ENCODE results near the gene SEPTIN12. TPM values are rescaled to one million over a fixed set of nuclear protein-coding genes. Genes with fewer than 3 reads are reported as not detected.

SEPTIN12 gene
- total RNA-seq, 1 experiment from 2014 or later = not detected

- ChIA-PET POLR2A (ENCODE audit: unreplicated experiment) (interaction anchor here (0.6 to 0.7 kb wide), 2 partner anchors 23 to 289 kb away, joined by 3 to 11 read pairs; no protein-coding TSS in a partner anchor), CTCF (no interaction called here)
- peak; percentile 67 to 85 for DNase-seq
- Histone ChIP-seq H4K20me1 (ENCODE audit: insufficient read depth) (no peaks in the 10 kb centered on the region), H2AFZ (peak within 1 kb of the TSS; percentile 82), H3K79me2 (ENCODE audit: low read depth) (peaks cover 25% of the 10 kb centered on the region), H3K36me3 (ENCODE audit: low read depth) (no peaks in the 10 kb centered on the region; the same call in 1 of the 2 replicates), H3K4me3 (peak within 1 kb of the TSS; percentile 91), H3K27me3 (ENCODE audit: insufficient read depth, low read depth) (no peaks in the 10 kb centered on the region), H3K4me2 (peak within 1 kb of the TSS; percentile 96), H3F3A (ENCODE audit: insufficient read depth, low read depth) (peaks cover 22% of the 10 kb centered on the region; the same call in 1 of the 2 replicates), H3K9me2 (ENCODE audit: insufficient read depth) (no peaks in the 10 kb centered on the region), H3K4me1 (replicated peaks; ENCODE audit: insufficient read depth) (peaks cover 24% of the 10 kb centered on the region), H3K9me3 (ENCODE audit: insufficient read depth, low read depth) (no peaks in the 10 kb centered on the region), H3K27ac (peak within 1 kb of the TSS; percentile 56)
- no TSS peak for BruUV-seq (replicated peaks)
- intact Hi-C loops (cut with micrococcal nuclease; ENCODE audit: unreplicated experiment) = loop anchor here (1.0 kb wide), 1 partner anchor 27 kb away; no protein-coding TSS in a partner anchor
- TF ChIP-seq CTCF (conservative IDR thresholded peaks at IDR 0.05) (no peak), EZH2 (IDR thresholded peaks at IDR 0.05; ENCODE audit: low read depth) (no peak)
Observed at GRCh38 chr16:4795181-4795827, 7.2 kb upstream of the SEPTIN12 start, which contains the start of gene SMIM22. TSS of gene SMIM22 (plus strand) at chr16:4795369. CDS start at chr16:4795735, 366 bp downstream.

GRCh38 chr16:4792951-4793513 lies 4.9 kb upstream of the SEPTIN12 start:
- Histone ChIP-seq H3K27ac (no peak overlapping the region), H3K4me2 (no peak overlapping the region), H2AFZ (no peak overlapping the region), H3K36me3 (ENCODE audit: low read depth) (no peaks in the 10 kb centered on the region), H3K27me3 (ENCODE audit: insufficient read depth, low read depth) (no peaks in the 10 kb centered on the region), H3K4me3 (no peak overlapping the region), H3K9me3 (ENCODE audit: insufficient read depth, low read depth) (no peaks in the 10 kb centered on the region), H3K79me2 (ENCODE audit: low read depth) (peaks cover 25% of the 10 kb centered on the region), H4K20me1 (ENCODE audit: insufficient read depth) (no peaks in the 10 kb centered on the region), H3K9me2 (ENCODE audit: insufficient read depth) (no peaks in the 10 kb centered on the region), H3K4me1 (replicated peaks; ENCODE audit: insufficient read depth) (peaks cover 41% of the 10 kb centered on the region), H3F3A (ENCODE audit: insufficient read depth, low read depth) (peaks cover 24% of the 10 kb centered on the region; the same call in 1 of the 2 replicates)
- POLR2A ChIA-PET (ENCODE audit: unreplicated experiment) = interaction anchor here (0.7 kb wide), 1 partner anchor 304 kb away, joined by 13 read pairs; no protein-coding TSS in a partner anchor
- no peak for DNase-seq
- intact Hi-C loops (cut with micrococcal nuclease; ENCODE audit: unreplicated experiment) = no loop called here
- no TSS peak for BruUV-seq (replicated peaks)
- no peak for TF ChIP-seq CTCF (conservative IDR thresholded peaks at IDR 0.05)
- no peak for TF ChIP-seq EZH2 (IDR thresholded peaks at IDR 0.05; ENCODE audit: low read depth)
- CTCF ChIA-PET = interaction anchor here (0.6 kb wide), 1 partner anchor 144 kb away, joined by 3 read pairs; the partner anchor contains the start of gene PPL

- no peaks in the 10 kb centered on the region for H3K9me2 ChIP-seq (ENCODE audit: insufficient read depth)
- no peaks in the 10 kb centered on the region for H3K9me3 ChIP-seq (ENCODE audit: insufficient read depth, low read depth)
- intact Hi-C loops (cut with micrococcal nuclease; ENCODE audit: unreplicated experiment) = no loop called here
- DNase-seq = no peak
- ChIA-PET CTCF (interaction anchor here (0.6 kb wide), 1 partner anchor 67 kb away, joined by 5 read pairs; no protein-coding TSS in a partner anchor), POLR2A (ENCODE audit: unreplicated experiment) (no interaction called here)
- H3K27ac ChIP-seq = no peak overlapping the region
- H3K4me1 ChIP-seq (replicated peaks; ENCODE audit: insufficient read depth) = peaks cover 38% of the 10 kb centered on the region
- H3K36me3 ChIP-seq (ENCODE audit: low read depth) = no peaks in the 10 kb centered on the region
- H4K20me1 ChIP-seq (ENCODE audit: insufficient read depth) = no peaks in the 10 kb centered on the region
- H3F3A ChIP-seq (ENCODE audit: insufficient read depth, low read depth) = peaks cover 23% of the 10 kb centered on the region; the same call in 1 of the 2 replicates
- no peak overlapping the region for H2AFZ ChIP-seq
- BruUV-seq (replicated peaks) = no TSS peak
- no peaks in the 10 kb centered on the region for H3K27me3 ChIP-seq (ENCODE audit: insufficient read depth, low read depth)
- H3K79me2 ChIP-seq (ENCODE audit: low read depth) = peaks cover 6% of the 10 kb centered on the region; the same call in 1 of the 2 replicates
- no peak for TF ChIP-seq EZH2 (IDR thresholded peaks at IDR 0.05; ENCODE audit: low read depth)
- TF ChIP-seq CTCF (conservative IDR thresholded peaks at IDR 0.05) = no peak
- no peak overlapping the region for H3K4me3 ChIP-seq
- H3K4me2 ChIP-seq = no peak overlapping the region
Observed at GRCh38 chr16:4790871-4791270, 2.7 kb upstream of the SEPTIN12 start.

All from PC-9 (cell line).